Left ventricle myocardium inferior (tissue), 1 donor: ENCODE measurements around the gene SPARC. TPM values are rescaled to one million over a fixed set of nuclear protein-coding genes. Genes with fewer than 3 reads are reported as not detected.

ENCODE experiments used
- DNase-seq: peaks from one replicate; pipeline ENCODE4 v3.0.0-alpha.2; 2020
- H3K27ac ChIP-seq: fragments of 200-600 bp; replicated peaks from 2 replicates; pipeline ENCODE4 v1.8.0; 2021
- H3K27me3 ChIP-seq: fragments of 200-600 bp; 2 replicates; pipeline ENCODE4 v1.8.0; 2021; ENCODE audit warnings: low read depth
- H3K36me3 ChIP-seq: fragments of 200-600 bp; 2 replicates; pipeline ENCODE4 v1.8.0; 2021
- H3K4me1 ChIP-seq: fragments of 200-600 bp; 2 replicates; pipeline ENCODE4 v1.8.0; 2021
- H3K4me3 ChIP-seq: fragments of 200-600 bp; 2 replicates; pipeline ENCODE4 v1.8.0; 2021; ENCODE audit warnings: mild to moderate bottlenecking, moderate library complexity
- H3K9me3 ChIP-seq: fragments of 200-600 bp; replicated peaks from 2 replicates; pipeline ENCODE4 v1.8.0; 2021
- CTCF ChIP-seq: fragments of 200-600 bp; IDR thresholded peaks from 2 replicates; pipeline ENCODE4 v1.8.0; 2021; ENCODE audit warnings: antibody characterized with exemption, mild to moderate bottlenecking, borderline replicate concordance
- intact Hi-C: fragments of 100-400 bp; cut with micrococcal nuclease; formaldehyde crosslinking; loops from one replicate; pipeline ENCODE4 v1.11.0; 2022
- total RNA-seq: library from RNA; stranded (reverse); fragmentation: NEBNext Ultra II Directional; extraction: Animal tissue kit (Norgen Biotek cat#: 25700); gene quantifications from one replicate; pipeline ENCODE4 v1.2.1, GENCODE V29; 2021
- donor health status: DM: no; HTN: yes; CAD: no; lungs with severe emphysema.

SPARC gene
- total RNA-seq, 1 donor from 2014 or later: 477 TPM

DNA sequence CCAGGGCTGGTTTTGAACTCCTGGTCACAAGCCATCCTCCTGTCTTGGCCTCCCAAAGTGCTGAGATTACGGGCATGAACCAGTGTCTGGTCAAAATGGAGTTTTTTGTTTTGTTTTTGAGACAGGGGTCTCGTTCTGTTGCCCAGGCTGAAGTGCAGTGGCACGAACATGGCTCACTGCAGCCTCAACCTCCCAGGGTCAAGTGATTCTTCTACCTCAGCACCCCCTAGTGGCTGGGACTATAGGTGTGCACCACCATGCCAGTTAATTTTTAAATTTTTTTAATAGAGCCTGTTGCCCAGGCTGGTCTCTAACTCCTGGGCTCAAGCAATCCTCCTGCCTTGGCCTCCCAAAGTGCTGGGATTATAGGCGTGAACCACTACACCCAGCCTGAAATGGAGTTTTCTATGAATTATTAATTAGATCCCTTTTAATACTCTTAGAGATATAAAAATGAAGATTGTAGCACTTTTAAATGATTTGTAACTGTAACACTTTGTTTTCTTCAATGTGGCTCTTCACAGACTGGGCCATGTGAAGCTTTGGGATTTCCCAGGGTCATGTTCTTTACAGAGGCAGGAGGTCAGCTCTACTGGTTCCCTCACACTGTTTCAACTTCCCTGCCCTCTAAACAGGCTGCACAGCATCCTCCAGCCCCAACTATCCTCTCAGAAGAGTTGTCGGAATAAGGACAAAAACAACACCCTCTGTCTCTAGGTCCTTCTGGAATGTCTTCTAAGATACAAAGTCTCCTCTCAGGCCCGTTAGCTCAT, 32.7 kb upstream of the SPARC start:
- Histone ChIP-seq H3K9me3 (no peaks in the 10 kb centered on the region), H3K36me3 (no peaks in the 10 kb centered on the region), H3K4me1 (peaks cover 18% of the 10 kb centered on the region), H3K27ac (peak overlapping the region; percentile 57), H3K27me3 (no peaks in the 10 kb centered on the region), H3K4me3 (no peak overlapping the region)
- TF ChIP-seq CTCF: peak; percentile 72
- intact Hi-C loops: no loop called here
- no peak for DNase-seq

DNA sequence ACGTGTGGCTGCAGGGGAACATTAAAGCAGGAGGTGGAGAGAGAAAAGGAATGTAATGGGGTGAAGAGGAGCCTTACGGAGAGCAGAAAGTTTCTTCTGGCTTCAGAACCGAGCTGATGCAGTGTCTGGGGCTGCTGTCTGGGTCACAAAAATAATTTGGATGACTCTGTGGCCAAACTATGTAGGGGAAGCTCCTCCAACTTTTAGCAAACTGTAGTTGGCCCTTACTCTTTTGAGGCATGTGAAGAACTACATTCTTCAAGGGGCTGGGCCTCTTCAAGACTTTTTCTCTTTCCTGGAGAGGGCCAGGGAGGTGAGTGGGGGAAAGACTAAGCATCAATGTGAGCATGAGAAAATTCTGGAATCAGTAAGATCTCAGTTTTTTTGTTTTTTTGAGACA, 31.9 kb upstream of the SPARC start:
- Histone ChIP-seq H3K27me3 (no peaks in the 10 kb centered on the region), H3K4me3 (no peak overlapping the region), H3K9me3 (no peaks in the 10 kb centered on the region), H3K27ac (peak overlapping the region; percentile 57), H3K36me3 (no peaks in the 10 kb centered on the region), H3K4me1 (peaks cover 18% of the 10 kb centered on the region)
- DNase-seq: no peak
- intact Hi-C loops: no loop called here
- TF ChIP-seq CTCF: no peak

- peak overlapping the region; percentile 57 for H3K27ac ChIP-seq
- H3K4me1 ChIP-seq: peaks cover 18% of the 10 kb centered on the region
- H3K4me3 ChIP-seq: no peak overlapping the region
- intact Hi-C loops: no loop called here
- H3K27me3 ChIP-seq: no peaks in the 10 kb centered on the region
- DNase-seq: no peak
- H3K36me3 ChIP-seq: no peaks in the 10 kb centered on the region
- no peaks in the 10 kb centered on the region for H3K9me3 ChIP-seq
- no peak for TF ChIP-seq CTCF
Measured at GRCh38 chr5:151718153-151718552, 31.4 kb upstream of the SPARC start.

GRCh38 chr5:151717416-151717815, 30.7 kb upstream of the SPARC start:
- H3K9me3 ChIP-seq: no peaks in the 10 kb centered on the region
- H3K27ac ChIP-seq: peak overlapping the region; percentile 57
- peaks cover 18% of the 10 kb centered on the region for H3K4me1 ChIP-seq

GRCh38 chr5:151709109-151709735, 22.5 kb upstream of the SPARC start:
- H3K4me3 ChIP-seq: no peak overlapping the region
- H3K27me3 ChIP-seq: no peaks in the 10 kb centered on the region
- no peak overlapping the region for H3K27ac ChIP-seq
- no peaks in the 10 kb centered on the region for H3K36me3 ChIP-seq
- H3K4me1 ChIP-seq: peaks cover 10% of the 10 kb centered on the region
- no peak for TF ChIP-seq CTCF
- H3K9me3 ChIP-seq: no peaks in the 10 kb centered on the region
- DNase-seq: no peak
- intact Hi-C loops: no loop called here

More at GRCh38 chr5:151717416-151717815, 30.7 kb upstream of the SPARC start:
- no peaks in the 10 kb centered on the region for H3K36me3 ChIP-seq
- no peak for DNase-seq
- no peaks in the 10 kb centered on the region for H3K27me3 ChIP-seq
- no peak for TF ChIP-seq CTCF
- intact Hi-C loops: no loop called here
- no peak overlapping the region for H3K4me3 ChIP-seq
